CD4-positive, alpha-beta T cell treated with Interleukin-10 for 1 hour (primary cell): ENCODE data around the gene ELMO2.
"Not testable (repeated sequence)": the region's sequence is repeated elsewhere in the genome, so short reads cannot be mapped to it uniquely, and the experiment has no call there.

Source experiments
- DNase-seq: peaks from one replicate; pipeline ENCODE4 v3.0.0-alpha.2; 2020

ELMO2 gene

DNA sequence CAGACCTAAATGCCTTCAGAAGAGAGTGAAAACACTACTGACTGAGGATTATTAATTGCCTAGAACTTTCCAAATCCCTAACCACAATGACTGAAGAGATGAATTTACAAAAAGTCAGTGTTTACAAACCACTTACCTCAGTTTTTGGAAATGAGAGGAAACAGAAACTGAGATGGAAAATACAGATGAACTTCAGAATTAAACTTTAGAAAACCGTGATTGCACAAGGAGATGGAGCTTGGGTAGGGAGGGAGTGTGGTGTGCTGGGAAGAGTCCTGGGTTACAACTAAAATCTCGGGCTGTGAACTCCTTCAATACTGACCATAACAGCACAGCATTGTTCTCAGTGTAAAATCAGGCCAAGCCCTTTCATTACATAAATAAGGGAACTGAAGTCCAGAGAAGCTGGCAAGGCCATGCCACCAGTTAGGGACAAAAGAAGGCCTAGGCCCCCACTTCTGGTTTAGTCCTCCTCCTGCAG lies 4.0 kb downstream of the ELMO2 start:
- no peak for DNase-seq

DNA sequence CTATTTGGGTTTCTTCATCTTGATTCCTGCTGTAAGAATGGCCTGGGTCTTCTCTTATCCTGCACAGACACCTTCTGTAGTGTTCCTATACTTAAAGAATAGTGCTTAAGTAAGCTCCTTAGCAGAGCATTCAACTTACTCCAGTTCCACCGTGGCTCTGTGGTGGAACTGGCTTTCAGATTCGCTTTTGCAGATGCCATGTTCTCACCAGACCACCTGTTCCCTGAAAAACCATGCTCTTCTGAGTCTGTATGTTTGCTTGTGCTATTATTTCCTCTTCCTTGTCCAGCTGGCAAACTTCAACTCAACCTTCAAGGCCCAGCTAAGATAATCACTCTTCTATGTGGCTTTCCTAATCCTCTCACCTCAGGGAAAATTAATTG lies 4.9 kb downstream of the ELMO2 start:
- DNase-seq = no peak

DNA sequence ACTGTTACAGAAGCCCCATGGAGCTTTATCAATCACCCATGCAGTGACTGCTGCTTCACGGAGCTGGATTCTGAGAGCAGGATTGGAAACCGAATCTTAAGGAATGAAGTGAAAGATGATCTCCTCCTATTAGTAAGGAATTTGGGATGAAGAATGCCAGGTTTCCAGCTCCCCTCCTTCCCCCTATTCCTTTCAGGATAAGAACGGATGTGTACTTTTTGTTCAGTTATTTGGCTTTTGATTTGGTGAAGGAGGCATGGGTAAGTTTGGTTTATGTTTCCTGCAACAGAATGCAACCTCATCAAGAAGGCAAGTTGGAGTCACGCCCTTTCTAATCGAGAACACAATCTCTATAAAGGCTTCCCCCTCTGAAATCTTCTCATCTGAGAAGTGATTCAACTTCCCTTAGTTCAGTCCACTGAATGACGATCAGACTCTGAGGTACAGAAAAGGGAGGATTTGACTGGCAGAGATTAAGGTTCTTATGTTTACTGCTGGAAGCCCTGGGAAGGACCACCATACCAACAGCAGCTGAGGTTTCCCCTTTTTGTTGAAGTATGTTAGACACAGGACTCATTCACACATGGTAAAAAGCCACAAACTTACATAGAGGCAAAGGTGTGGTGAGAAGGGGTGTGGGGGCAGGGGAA lies 5.5 kb downstream of the ELMO2 start:
- peak; percentile 78 for DNase-seq

DNA sequence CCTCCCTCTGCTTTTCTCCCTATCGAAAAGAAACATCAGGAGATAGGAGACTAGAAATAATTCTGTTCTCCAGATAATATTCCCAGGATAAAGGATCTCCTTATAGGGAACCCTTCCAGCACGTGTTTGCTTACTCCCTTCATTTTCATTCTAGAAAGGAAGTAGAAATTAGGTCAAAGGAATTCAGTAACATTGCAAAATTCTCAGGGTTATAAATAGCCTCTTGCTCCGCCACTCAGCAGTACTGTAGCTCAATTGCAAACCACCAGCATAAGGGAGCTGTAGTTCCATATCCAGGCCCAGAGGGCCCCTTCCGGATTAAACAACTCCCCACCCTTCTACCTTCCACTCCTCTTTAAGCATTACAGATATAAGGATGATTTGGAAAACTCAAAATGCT lies 6.2 kb downstream of the ELMO2 start:
- DNase-seq = no peak

DNA sequence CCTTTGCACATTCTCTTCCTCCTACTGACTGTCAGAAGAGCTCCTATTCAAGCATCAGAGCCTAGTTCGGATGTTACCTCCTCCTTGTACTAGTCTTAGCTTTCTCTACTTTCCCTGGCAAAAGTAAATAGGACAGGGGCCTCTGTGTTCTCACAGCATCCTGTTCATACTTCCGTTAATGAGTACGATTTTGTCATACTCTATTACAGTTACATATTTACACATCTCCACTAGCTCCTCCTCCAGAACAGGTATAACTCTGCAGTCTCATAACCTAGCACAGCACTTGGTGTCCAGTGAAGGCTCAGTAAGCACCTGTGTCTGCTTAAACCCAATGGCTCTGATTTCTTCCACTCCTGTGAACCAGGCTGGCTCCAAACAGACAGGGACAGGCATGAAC lies 7.0 kb downstream of the ELMO2 start:
- DNase-seq = peak; percentile 39

DNA sequence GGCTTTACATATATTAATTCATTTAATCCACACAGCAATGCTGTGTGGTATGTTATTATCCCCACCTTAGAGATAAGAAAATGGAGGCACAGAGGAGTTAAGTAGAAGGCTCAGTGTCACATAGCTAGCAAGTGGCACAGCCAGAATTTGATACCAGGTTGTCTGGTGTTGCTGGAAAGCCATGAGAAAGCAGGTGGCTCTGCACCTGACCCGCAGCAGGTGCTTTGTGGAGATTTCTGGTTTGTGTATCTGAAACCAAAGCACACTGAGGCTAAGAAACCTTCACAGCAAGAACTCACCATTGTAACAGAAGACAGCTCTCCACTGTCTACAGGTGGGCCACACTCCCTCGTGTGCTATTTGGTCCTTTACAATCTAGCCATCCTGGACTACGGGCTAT lies 7.5 kb downstream of the ELMO2 start:
- DNase-seq = no peak

DNA sequence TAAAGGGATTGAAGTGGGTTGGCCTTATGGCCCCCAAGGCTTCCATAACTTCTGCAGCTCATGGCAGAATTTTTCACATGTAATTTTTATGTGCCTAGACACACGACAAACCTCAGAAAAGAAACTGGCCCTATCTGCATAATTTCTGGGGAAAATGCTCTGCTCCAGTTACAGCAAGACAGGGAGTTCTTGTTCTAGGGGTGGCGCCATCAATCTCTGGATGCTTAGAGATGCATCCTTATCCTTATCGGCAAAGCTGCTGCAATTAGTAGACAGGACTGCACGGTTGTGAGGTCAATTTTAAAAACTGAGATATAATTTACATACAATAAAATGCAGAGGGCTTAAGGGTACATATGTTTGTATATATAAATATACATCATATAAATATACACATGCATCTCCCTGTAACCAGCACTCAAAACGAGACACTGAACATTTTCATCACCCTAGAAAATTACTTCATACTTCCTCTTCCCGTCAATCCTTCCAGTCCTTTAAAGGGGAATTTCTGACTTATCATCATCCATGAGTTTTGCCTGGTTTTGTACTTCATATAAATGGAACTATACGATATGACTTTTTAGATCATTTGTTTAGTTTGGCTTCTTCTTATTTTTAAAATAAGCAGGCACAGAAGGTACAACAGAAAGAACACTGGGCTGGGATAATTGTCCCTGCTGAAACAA lies 10.2 kb downstream of the ELMO2 start:
- no peak for DNase-seq

DNA sequence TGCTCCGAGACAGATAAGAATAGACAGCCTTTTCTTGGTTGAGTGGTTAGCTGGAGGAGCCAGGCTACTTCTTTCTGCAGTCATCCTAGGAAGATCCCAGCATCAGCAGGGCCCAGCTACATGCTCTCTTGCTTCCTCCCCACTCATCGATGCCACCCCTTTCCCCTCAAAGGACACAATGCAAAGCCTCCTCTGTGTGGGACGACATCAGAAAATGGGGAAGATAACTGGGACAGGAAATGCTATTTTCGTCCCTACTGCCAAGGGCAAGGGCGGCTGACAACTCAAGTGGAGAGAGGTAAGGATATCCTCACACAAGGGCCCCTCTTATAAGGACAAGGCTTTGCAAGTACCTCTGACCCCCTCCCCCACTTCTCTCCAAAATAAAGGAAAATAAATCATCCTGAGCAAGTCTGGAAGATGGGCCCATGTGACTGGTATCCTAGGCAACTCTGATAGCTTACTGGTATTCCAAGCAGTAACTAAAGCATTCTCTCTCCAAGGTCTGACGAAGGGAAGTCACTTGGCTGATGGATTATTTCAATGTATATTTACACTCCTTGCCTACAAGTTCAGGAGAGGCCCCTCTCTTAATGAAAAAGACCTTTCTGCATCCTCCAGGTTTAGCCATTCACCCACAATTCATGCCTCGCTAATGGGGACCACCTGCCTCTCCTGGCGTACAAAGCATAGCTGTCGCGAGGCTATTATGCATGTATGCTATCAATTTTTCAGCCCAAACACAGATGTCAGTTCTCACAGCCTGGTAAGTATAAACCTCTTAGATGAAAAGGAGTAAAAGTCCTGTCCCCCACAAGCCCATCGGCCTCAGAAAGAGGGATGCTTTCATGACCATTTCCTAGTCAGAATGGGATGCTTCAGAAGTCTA lies 11.3 kb downstream of the ELMO2 start:
- no peak for DNase-seq

DNA sequence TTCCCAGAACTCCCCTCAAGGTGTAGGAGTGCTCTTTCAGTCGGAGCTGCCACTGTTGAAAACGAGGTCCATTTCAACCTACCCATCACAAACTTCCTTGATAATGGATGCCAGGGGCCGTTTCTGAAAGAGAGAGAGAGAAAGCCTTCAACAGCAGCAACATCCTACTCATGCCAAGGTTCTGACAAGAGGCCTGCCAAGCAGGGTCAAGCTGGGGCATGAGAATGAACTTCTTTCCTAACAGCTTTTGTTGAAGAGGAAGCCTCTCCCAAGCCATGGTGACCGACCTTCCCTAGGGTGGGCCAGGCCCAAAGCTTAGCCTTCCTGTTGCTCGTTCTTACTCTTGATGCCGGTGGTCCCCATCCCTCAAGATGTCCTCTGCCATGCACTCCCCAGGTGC lies 12.4 kb downstream of the ELMO2 start:
- DNase-seq = no peak

DNA sequence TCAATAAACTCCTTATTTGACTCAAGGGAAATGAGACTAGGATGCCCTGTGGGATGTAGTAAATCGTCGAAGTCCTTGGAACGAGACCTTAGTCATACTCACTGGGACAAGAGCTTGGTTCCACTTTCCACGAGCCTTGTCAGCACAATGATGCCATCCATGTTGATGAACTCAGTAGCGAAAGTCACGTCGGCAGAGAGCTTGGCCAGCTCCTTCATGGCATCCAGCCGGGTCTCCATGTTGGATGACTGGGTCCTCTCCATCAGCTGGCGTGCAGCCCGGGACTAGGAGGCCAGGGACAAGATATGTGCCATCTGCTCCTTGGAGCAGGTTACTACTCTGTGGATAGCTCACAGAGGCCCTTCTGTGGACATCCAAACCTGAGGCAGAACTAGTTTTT lies 17.5 kb downstream of the ELMO2 start:
- DNase-seq = no peak

DNA sequence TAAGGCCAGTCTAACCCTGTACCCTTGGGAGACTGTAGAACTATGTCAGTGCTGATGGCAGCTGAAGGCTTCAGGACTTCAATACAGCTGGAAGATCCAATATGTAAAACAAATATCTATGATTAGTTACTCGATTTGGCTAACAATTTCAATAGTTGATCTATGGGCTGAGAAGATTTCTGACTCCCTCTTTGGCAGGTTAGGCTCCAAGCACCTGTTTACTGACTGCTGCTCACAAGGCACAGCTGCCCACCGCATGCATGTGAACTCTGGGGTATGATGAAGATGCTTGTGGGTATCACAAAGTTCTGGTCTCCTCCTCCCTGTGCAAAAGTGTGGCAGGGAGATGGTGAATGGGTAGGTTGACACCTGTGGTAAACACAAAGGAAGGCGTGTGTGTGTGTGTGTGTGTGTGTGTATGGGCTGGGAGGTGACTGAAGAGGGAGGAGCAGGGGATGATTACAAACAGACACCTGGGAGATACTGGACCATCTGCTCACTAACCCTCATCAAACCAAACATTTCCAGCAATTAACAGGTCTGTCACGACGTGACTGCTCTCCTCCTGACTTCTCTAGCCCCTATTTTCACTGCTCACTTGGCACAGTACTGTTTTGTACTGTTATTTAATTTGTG lies 18.1 kb downstream of the ELMO2 start:
- no peak for DNase-seq

DNA sequence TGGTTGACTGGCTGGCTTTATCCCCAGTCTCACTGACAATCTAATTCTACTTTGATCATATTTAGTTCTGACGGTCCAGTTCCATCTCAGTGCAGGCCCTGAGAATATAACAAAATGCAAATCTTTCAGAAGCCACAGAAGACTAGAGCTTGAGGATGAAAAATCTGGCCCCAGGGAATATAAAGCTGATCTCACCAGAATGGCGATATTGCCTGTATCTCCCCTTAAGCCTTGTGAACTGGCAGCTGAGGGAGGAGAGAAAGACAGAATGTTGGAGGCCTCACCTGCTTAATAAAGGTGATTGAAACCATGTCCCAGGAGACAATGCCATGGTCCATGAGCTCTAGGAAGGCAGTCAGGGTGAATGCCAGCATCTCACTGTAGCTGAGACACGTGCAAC lies 19.4 kb downstream of the ELMO2 start:
- DNase-seq = not testable (repeated sequence)

DNA sequence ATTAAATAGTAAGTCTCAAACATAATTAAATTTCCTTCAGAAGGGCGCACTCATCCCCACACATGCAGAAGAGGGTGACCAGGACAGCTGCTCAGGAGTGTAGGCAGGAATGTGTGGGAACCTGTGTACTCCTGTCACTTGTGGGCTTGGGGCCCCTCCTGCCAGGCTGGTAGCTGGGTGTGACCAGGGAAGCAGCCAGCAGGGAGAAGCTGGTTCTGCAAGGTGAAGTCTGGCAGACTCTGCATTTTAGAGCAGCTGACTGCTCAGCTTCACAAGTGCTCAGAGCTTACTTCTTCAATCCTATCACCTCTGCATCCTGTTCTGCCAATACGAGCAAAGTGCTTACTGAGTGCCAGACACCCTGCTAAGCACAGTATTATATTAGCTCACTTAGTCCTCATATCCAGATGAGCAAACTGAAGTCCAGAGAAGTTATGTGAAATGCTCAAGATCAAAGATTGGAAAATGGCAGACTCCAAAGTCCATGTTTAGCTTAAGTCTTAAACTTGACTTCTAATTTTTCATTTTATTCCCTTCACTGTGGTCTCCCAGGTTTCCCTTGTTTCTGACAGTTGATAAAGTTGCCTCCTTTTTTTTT lies 27.9 kb downstream of the ELMO2 start:
- no peak for DNase-seq

DNA sequence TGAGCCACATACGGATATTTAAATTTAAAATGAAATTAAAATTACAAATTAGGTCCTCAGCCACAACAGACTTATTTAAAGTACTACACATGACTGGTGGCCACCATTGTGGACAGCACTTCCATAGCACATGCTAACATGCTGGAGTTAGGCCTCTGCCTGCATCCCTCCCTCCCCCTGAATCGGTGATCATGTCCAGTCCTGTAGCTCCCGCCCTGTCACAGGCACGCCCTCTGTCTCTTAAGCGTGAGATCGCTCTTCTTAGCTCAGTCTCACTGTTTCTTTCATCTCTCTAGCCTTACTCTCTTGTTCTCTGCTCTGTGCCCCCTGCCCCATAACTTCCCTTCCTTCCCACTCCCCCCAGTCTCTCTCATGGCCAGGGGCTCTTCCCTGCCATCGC lies 28.9 kb downstream of the ELMO2 start:
- DNase-seq = no peak

DNA sequence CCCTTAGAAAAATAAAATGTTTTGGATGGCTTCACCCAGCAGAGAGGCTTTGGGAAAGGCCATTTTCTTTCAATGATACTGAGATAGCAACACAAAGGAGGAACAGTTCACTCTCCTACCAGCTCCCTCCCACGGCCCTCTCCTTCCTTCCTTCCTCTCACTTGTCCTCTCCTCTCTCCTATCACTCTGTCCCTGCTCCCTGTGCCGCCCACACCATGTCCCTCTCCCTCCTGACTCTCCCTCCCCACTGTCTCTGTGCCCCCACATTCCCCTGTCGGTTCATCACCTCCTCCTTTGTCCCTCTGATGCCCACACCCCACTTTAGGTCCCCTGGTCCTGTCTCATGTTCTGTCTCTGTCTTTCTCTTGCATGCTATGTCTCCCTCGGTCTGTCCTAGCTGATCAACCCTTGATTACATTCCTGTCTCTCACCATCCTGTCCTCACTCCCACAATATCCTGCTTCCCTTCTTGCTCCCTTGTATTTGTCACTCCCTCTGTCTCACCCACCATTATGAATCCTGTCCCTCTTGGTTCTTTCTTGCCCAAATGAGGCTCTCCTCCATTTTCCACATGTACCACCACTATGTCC lies 30.1 kb downstream of the ELMO2 start:
- DNase-seq = no peak

DNA sequence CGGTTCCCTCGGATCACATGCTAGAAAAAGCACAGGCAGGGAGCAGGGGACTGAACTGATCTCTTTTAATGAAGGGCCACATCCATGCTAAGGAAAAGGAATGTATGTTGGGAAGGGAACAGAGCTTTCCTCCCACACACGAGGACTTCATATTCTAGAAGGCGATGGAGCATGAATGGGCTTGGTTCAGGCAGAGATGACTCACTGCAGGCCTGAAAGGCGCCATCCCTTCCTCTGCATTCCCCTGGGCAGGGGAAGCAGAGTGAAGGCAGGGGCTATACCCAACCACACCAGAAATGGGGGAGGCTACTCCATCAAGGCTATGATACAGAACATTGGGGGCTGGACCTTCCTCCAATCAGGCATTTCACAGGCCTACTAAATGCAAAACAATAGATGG lies 30.6 kb downstream of the ELMO2 start:
- DNase-seq = no peak

DNA sequence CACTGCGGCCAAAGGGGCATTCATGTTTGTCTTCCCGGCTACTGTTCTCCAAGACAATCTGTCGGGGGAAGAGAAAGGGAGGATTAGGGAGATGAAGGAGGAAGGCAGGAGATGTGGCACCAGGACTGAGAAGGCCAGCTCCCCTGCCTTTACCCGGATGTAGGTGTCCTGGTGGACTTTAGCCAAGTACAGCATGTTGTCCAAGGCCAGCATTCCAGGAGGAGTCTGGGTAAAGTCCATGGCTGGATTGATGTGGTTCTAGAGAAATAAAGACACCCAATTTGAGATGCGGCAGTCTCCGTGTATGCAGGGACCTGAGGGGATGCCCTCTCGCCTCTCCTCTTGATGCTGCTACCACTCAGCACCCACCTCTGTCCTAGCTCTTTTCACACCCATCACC lies 32.0 kb downstream of the ELMO2 start:
- DNase-seq = no peak

DNA sequence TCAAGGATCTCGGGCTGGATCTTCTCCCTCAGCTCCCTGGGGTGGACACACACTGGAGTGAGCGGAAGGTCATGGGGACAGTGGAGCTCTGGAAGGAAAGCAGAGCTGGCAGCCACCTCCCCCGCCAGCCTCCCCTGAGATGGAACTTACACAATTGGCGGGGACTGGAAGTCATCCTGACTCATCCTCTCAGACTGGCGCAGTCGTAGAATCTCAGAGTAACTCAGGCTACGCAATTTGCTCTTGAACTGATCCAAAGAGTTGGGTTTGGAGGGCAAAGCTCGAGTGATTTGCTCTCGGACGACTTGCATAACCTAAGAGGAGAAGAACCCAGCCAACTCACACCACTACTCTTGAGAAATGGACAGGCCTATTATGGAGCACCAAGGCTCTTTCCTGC lies 34.8 kb downstream of the ELMO2 start:
- DNase-seq = no peak

DNA sequence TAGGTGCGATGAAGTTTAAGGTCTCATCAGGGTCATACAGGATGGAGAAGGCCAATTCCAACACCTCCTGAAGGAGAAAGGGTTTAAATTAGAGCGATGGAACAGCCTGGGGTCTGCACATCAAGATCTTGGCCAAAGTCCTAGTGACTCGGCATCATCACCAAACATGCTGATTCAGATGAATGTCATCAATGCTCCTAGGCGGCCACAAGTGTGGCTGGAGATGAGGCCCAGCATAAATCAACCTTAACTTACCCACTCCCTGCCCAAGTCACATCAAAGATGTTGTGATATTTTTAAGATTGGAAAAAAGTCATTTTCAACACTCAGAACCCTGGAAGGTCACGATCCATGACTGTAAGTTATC lies 37.5 kb downstream of the ELMO2 start:
- DNase-seq = no peak

DNA sequence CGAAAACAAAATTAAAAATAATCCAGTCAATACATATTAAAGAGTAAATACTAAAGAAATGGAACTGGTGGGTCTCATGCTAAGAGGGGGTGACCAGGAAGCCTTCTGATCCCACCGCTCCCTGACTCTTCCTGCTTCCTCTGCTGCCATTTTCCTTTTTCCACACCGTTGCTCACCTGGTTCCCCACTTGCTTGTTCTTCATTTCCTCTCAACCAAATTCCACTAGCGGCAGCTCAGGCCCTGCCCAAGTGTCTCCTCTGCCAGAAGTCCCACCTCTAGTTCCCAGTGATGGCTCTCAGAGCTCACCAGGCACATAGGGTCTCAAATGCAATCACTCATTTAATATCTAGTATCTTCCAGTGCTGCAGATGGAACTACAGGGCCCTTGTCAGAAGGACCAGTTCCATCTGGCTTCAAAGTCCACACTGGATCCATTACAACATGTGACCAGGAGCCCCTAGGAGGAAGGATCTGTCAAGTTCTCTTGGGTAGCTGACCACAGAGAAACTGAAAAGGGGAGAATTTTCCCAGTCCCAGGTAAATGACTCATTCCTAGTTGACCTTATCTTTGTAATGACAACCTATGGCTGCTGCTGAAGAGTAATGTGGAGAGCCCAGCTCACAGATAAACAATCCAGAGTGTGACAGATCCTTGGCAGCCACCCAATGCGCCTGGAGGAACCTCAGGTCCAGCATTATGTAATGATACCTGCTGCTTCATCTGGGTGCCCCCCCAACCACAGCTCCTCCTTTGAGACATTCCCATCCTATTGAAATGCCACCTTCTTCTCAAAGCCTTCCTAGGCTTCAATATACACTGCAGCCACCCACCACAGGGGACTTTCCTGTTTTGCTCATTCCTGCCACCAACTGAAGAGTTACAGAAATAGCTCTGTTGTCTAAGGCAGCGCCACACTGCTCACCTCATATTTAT lies 38.2 kb downstream of the ELMO2 start:
- no peak for DNase-seq

DNA sequence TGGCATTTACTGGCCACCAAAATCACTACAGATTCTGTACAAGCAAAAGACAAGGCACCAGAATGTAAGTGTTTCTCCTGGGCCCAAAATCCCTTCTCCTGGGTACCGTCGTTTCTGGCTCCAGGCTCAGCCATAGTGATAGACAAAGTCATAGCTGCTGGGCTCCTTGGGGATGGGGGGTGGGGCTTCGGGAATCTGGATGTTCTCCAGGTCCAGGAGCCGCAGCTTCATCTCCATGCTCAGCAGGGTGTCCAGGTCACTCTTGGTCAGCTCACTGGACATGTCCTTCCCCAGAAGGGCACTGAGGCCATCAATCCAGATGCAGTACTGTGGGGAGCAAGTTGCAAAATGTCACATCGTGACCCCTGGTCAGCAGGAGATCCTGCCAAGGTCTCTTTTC lies 39.2 kb downstream of the ELMO2 start:
- DNase-seq = no peak

DNA sequence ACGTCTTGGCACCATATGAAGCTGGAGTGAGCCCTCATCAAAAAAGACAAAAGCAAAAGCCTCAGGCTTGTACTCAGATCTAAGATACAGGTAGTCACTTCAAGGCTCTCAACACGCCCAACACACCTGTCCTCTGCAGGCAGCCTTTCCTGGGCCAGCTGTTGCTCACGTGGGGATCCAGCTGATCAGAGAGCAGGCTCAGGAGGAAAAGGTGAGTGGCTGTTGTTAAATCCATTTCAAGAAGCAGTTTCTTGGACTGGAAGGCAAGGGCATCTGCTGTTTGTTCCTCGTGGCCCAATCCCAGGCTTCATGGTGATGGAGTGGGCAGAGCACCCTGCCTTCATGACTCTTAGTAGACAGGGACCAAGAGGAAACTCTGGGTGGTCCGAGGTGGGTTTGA lies 39.6 kb downstream of the ELMO2 start:
- DNase-seq = no peak
